NK-92 (cell line): ENCODE data around the gene SMYD3.

Source experiments
- DNase-seq: peaks from one replicate; lab custom pipeline; 2025; ENCODE audit not compliant: unreplicated experiment; lab: John Stamatoyannopoulos, UW

SMYD3 gene

GRCh38 chr1:246506674-246507481 lies at the start of gene SMYD3:
SMYD3 (minus strand) TSS chr1:246507279.
- DNase-seq, result no peak

GRCh38 chr1:246554201-246554600 lies 47.1 kb upstream of the SMYD3 start:
- DNase-seq, result no peak

- DNase-seq, result no peak
These were observed 45.0 kb upstream of the SMYD3 start for GRCh38 chr1:246552110-246552509.

GRCh38 chr1:246550402-246550801 lies 43.3 kb upstream of the SMYD3 start:
- no peak for DNase-seq

- DNase-seq, result no peak
These were observed 42.6 kb upstream of the SMYD3 start for GRCh38 chr1:246549665-246550064.

- DNase-seq, result no peak
These were observed 36.9 kb upstream of the SMYD3 start for GRCh38 chr1:246544001-246544400.

- DNase-seq, result no peak
These were observed 33.8 kb upstream of the SMYD3 start for GRCh38 chr1:246540738-246541491.

- DNase-seq, result no peak
These were observed 30.8 kb upstream of the SMYD3 start for GRCh38 chr1:246537887-246538286.

GRCh38 chr1:246537441-246537840 lies 30.4 kb upstream of the SMYD3 start:
- no peak for DNase-seq

- no peak for DNase-seq
These were observed 27.0 kb upstream of the SMYD3 start for GRCh38 chr1:246534114-246534513.

GRCh38 chr1:246533371-246533905 lies 26.4 kb upstream of the SMYD3 start:
- DNase-seq, result no peak

GRCh38 chr1:246532519-246532918 lies 25.4 kb upstream of the SMYD3 start:
- no peak for DNase-seq

- no peak for DNase-seq
These were observed 23.4 kb upstream of the SMYD3 start for GRCh38 chr1:246530482-246530881.

- DNase-seq, result no peak
These were observed 22.1 kb upstream of the SMYD3 start for GRCh38 chr1:246528933-246529731.

GRCh38 chr1:246527402-246528088 lies 20.5 kb upstream of the SMYD3 start:
- no peak for DNase-seq

GRCh38 chr1:246526915-246527314 lies 19.8 kb upstream of the SMYD3 start:
- DNase-seq, result no peak

GRCh38 chr1:246526380-246526779 lies 19.3 kb upstream of the SMYD3 start:
- no peak for DNase-seq

- no peak for DNase-seq
These were observed 12.4 kb upstream of the SMYD3 start for GRCh38 chr1:246519514-246519913.

- DNase-seq, result no peak
These were observed 11.6 kb upstream of the SMYD3 start for GRCh38 chr1:246518456-246519205.

GRCh38 chr1:246517391-246517790 lies 10.3 kb upstream of the SMYD3 start:
- DNase-seq, result no peak
